HG03442 (cell line): ENCODE results near the gene TEX29.

Experiments used
- ATAC-seq: cut with Tn5 transposase; IDR thresholded peaks from one replicate; pipeline ENCODE4 v1.9.1; 2021; ENCODE audit warnings: mild to moderate bottlenecking, moderate library complexity; ENCODE audit not compliant: unreplicated experiment

Gene TEX29

DNA sequence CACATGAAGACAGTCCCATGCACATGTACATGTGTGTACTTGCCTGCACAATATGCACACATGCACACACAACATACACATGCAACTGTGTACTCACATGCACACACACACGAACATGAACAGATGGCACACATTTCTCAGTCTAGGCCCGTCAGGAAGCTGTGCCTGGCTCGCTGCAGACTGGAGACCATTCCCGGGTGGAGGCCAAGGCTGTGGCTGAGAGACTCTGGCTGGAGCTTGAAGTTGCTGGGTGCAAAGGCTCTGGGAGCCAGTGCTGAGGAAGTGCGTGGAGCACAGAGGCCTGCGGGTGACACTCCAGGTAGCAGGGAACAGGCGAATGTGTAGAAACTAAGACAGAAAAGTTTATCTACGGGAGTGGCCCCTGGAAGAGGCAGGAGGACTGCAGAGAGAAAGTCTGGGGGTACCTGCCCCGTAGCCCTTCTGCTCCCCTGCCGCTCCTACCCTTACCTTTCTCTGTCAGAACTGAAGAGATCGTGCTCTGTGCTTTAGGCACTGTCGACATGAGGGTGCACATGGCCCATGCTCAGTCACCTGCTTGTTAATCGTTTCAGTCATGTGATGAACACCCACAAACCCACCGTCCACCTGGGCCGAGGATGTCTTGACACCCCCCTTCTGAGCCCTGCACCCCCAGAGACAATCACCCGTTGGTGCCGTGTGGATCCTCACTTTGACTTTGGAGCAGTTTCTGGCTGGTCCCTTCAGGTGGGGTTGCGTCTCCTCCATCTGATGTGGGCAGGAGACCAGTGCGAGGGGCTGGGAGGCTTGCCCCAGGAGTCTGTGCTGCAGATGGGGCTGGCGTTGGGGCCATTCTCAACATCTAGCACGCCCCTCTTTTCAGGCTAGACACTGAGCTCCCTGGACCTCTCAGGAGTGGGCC, 69.4 kb downstream of the TEX29 start:
- ATAC-seq, result no peak

DNA sequence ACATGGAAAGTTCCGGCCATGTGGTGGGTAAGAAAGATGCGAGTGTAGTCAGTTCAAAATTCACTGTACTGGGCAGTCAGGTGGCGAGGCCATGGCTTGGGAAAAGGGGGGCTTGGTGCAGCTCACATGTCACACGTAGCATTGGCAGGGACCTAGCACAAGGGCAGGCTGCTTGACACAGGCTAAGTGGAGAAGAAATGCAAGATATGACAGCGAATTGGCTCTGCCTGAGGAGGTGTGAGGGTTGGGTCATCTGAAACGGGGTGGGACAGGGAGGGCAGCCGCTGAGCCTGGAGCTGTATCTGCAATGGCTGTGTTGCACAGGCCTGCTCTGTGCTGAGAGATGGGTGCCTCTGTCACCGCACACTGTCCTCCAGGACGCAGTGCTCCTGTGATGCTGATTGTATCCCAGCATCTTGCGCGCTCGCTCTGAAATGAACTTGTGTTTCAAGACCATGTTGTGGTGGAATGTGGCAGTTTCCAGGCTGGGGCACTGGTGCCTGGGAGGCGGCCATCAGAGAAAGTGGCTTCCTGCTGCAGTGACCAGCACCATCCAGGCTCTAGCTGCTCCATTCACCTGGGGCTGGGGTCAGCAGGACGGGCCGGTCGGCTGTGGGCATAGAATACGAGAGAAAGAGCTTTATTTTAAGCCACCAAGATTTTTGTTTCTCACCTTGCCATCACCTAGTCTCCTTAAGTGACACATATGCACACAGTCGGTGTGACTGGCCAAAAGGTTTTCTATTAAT, 70.3 kb downstream of the TEX29 start:
- no peak for ATAC-seq

GRCh38 chr13:111392486-111392885, 72.0 kb downstream of the TEX29 start:
- ATAC-seq, result no peak

DNA sequence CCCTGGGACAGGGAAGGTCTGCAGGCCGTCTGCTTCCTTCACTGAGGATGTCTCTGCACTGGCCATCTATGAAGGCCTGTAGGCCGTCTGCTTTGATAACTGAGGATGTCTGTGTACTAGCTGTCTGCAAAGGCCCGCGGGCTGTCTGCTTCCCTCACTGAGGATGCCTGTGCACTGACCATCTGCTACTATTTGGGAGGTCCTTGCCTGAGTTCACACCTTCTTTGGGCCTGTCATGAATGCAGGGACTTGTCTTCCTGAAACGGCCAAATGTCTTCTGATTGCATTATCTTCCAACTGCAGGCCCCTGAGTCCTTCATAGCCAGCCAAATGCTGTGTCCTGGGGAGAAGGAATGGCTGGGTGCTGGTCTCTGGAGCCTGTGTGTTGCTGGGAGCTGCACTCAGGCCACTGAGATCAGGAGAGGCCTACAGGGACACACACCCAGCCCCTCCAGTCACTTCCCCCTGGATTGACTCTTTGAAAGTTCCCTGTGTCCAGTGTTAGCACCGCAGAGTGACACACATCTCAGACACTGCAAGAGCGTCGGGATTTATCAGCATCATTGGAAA, 72.9 kb downstream of the TEX29 start:
- no peak for ATAC-seq
